DMS153 treated with DMSO at 0.1 percent for 48 hours (cell line): Measurements from ENCODE around the gene UBAC1.
"Not testable (repeated sequence)": the region's sequence is repeated elsewhere in the genome, so short reads cannot be mapped to it uniquely, and the experiment has no call there.

ENCODE experiments used
- DNase-seq: peaks from one replicate; lab custom pipeline; 2025; ENCODE audit not compliant: unreplicated experiment; lab: John Stamatoyannopoulos, UW

UBAC1 gene

GRCh38 chr9:135943604-135944003 lies 17.6 kb downstream of the UBAC1 start:
- DNase-seq, result not testable (repeated sequence)

- no peak for DNase-seq
Observed at GRCh38 chr9:135941288-135941995, 19.7 kb downstream of the UBAC1 start.

- DNase-seq, result no peak
Observed at GRCh38 chr9:135939351-135940265, 21.6 kb downstream of the UBAC1 start.

- DNase-seq, result no peak
Observed at GRCh38 chr9:135937521-135938489, 23.4 kb downstream of the UBAC1 start.

GRCh38 chr9:135933114-135933513 lies 28.1 kb downstream of the UBAC1 start:
- no peak for DNase-seq

DNA sequence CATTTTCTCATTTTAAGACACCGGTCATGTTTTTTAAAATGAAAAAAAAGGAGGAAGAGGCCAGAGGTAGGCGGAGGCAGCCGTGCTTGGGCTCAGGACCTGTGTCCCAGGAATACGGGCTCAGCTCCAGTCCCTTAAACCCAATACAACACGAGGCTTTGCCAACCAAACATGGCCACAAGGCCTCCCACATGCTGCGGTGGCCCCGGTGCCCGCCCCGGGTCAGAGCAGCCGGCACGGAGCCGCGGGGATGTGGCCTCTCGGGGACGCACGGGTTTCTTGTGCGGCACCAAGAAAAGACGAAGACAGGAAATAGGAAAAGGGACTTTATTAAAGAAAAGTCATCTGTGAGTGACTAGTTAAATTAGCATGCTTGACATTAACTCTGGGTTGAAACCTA lies 28.5 kb downstream of the UBAC1 start:
- DNase-seq, result no peak

GRCh38 chr9:135931349-135931820 lies 29.8 kb downstream of the UBAC1 start:
- DNase-seq, result no peak

DNA sequence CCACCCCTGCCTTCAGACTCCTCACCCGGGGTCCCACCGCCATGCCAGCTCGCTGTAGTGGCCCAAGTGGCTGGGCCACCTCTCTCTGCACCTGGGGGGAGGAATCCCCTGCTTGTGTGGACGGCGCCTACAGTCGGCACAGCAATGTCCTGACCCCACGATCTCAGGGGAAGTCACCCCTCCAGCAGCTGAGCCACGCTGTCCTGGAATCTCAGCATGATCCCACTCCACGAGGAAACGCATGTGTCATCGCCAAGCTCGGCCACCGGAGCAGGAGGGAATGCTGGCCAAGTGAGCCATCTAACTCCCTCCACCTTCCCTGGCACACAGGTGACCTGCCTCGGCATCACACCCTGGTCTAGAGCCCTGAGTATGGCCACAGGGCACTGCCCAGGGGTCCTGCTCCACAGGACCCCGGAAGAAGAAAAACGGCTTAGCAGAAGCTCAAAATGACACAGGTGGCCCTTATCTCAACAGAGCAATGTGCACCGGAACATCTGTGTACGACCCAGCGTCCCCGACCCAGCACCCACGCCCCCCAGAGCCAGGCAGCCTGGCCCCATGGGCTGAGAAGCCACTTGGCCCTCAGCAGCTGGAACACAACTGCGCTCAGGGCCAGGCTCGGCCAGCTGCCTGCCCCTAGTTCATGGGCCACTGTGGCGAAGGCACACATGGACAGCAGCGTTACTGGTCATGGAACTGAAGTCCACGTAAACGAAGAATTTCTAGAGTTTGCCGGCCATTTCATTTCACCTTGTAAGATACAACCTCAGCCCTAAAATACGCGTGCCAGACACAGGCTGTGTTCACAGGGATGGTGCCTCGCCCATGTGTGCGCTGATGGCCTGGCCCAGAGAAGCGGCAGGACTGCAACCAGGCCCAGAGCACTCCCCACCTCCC lies 30.5 kb downstream of the UBAC1 start:
- no peak for DNase-seq

DNA sequence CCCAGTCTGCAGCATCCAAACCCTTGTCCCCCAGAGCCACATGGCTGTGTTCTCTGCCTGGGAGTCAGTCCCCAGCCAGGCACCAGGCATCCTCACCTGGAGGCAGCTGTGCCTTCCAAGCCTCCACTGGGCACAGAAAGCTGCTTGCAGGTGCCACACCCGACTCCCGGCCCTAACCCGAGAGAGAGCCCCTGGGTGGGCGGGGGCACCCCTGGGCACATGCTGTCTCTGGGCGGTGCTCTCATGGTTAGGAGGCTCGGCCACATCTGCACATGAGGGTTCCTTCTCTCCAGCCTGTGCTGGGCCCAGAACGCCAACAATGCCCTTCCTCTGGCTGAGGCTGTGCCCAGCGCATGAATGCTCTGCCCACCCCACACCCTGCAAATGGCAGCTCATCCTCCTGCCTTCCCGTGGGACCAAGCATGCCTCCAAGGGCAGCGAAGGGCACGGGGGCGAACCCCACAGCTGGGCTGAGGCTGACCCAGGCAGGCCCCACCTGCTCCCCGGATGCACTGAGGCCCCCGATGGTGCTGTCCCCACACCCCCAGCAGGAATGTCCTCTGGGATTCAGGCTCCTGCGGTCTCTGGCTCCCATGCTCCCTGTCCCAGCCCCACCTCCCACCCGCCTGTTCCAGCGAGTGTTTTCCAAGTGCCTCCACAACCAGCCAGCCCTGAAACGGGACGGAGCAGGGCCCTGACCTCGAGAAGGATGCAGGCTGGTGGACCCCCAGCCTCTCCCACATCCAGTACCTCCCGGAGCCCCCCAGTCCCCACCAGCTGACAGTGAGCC lies 31.3 kb downstream of the UBAC1 start:
- DNase-seq, result no peak

- no peak for DNase-seq
Observed at GRCh38 chr9:135928731-135929655, 32.2 kb downstream of the UBAC1 start.

- no peak for DNase-seq
Observed at GRCh38 chr9:135928074-135928730, 33.0 kb downstream of the UBAC1 start.

- no peak for DNase-seq
Observed at GRCh38 chr9:135927195-135928013, 33.8 kb downstream of the UBAC1 start.

- no peak for DNase-seq
Observed at GRCh38 chr9:135926402-135927194, 34.6 kb downstream of the UBAC1 start.

GRCh38 chr9:135925496-135926133 lies 35.6 kb downstream of the UBAC1 start:
- DNase-seq, result no peak

GRCh38 chr9:135924628-135925338 lies 36.4 kb downstream of the UBAC1 start:
- DNase-seq, result no peak
